ENCODE measurements around the gene NDUFAF5. TPM values are rescaled to one million over a fixed set of nuclear protein-coding genes. Genes with fewer than 3 reads are reported as not detected.

The NDUFAF5 gene
- total and polyA plus RNA-seq, 2 of the 8 experiments (the other 6 are each of a cell fraction or from before 2014, with no cell fraction given) = 11.8 to 32.3 TPM

- no peak for TF ChIP-seq HDAC2 (IDR thresholded peaks at IDR 0.05; ENCODE audit: borderline replicate concordance in 1 of 2, low read depth in 2 of 2, low read length in 2 of 2)
Measured at GRCh38 chr20:13857961-13858360, 73.1 kb downstream of the NDUFAF5 start (continued).
